Nephron progenitor cell (in vitro differentiated cells): ENCODE measurements around the gene GJA4.
"Not testable (repeated sequence)": the region's sequence is repeated elsewhere in the genome, so short reads cannot be mapped to it uniquely, and the experiment has no call there.

Experiments used
- DNase-seq: peaks from one replicate; pipeline ENCODE4 v3.0.0; 2021
- H3K27ac Mint-ChIP-seq: 2 replicates; pipeline ENCODE4 v1.8.0; 2021; ENCODE audit warnings: mild to moderate bottlenecking, moderate library complexity, mixed read lengths
- H3K27me3 Mint-ChIP-seq: 2 replicates; pipeline ENCODE4 v1.8.0; 2021; ENCODE audit warnings: mild to moderate bottlenecking, low read depth, mixed read lengths; ENCODE audit not compliant: poor library complexity
- H3K36me3 Mint-ChIP-seq: 2 replicates; pipeline ENCODE4 v1.8.0; 2021; ENCODE audit warnings: low read depth, mixed read lengths
- H3K4me1 Mint-ChIP-seq: 2 replicates; pipeline ENCODE4 v1.8.0; 2021; ENCODE audit warnings: mixed read lengths
- H3K4me3 Mint-ChIP-seq: 2 replicates; pipeline ENCODE4 v1.8.0; 2021; ENCODE audit warnings: mild to moderate bottlenecking, moderate library complexity, mixed read lengths
- H3K9me3 Mint-ChIP-seq: 2 replicates; pipeline ENCODE4 v1.8.0; 2021; ENCODE audit warnings: mild to moderate bottlenecking, moderate library complexity, mixed read lengths
- TF ChIP-seq, protein P1 (sequence below): fragments of 200-600 bp; sonication (generic); IDR thresholded peaks from 2 replicates; pipeline ENCODE4 v1.5.0; 2021; ENCODE audit warnings: antibody characterized with exemption

Gene GJA4

DNA sequence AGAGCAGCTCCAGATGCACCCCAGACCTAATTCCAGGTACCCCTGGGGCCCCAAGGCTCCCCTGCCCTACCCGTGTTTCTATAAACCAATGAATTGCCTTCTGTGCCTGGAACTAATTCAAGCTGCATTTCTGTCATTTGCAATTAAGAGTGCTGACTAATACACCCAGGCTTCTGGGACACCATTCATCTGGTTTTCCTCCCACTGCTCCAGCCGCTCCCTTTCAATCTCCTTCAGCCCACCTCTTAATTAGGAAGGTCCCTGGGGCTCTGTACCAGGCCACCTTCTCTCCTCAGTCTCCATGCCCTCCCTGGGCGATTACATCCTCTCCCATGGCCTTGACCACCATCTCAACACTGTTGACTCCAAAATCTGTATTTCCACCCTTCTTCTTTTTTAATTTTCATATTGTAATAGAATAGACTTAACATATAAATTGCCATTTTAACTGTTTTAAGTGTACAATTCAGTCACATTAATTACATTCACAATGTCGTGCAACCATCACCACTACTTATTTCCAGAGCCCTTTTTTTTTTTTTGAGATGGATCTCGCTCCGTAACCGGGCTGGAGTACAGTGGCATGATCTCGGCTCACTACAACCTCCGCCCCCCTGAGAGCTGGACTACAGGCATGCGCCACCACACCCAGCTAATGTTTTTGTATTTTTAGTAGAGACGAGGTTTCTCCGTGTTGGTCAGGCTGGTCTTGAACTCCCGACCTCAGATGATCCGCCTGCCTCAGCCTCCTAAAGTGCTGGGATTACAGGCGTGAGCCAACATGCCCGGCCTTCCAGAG, 21.0 kb upstream of the GJA4 start:
- H3K4me1 Mint-ChIP-seq = no peaks in the 10 kb centered on the region
- no peak for DNase-seq
- no peak overlapping the region for H3K27ac Mint-ChIP-seq
- no peaks in the 10 kb centered on the region for H3K9me3 Mint-ChIP-seq
- H3K36me3 Mint-ChIP-seq = no peaks in the 10 kb centered on the region
- no peak overlapping the region for H3K4me3 Mint-ChIP-seq
- TF ChIP-seq, protein P1, sequence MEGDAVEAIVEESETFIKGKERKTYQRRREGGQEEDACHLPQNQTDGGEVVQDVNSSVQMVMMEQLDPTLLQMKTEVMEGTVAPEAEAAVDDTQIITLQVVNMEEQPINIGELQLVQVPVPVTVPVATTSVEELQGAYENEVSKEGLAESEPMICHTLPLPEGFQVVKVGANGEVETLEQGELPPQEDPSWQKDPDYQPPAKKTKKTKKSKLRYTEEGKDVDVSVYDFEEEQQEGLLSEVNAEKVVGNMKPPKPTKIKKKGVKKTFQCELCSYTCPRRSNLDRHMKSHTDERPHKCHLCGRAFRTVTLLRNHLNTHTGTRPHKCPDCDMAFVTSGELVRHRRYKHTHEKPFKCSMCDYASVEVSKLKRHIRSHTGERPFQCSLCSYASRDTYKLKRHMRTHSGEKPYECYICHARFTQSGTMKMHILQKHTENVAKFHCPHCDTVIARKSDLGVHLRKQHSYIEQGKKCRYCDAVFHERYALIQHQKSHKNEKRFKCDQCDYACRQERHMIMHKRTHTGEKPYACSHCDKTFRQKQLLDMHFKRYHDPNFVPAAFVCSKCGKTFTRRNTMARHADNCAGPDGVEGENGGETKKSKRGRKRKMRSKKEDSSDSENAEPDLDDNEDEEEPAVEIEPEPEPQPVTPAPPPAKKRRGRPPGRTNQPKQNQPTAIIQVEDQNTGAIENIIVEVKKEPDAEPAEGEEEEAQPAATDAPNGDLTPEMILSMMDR = no peak
- peaks cover 3% of the 10 kb centered on the region for H3K27me3 Mint-ChIP-seq

DNA sequence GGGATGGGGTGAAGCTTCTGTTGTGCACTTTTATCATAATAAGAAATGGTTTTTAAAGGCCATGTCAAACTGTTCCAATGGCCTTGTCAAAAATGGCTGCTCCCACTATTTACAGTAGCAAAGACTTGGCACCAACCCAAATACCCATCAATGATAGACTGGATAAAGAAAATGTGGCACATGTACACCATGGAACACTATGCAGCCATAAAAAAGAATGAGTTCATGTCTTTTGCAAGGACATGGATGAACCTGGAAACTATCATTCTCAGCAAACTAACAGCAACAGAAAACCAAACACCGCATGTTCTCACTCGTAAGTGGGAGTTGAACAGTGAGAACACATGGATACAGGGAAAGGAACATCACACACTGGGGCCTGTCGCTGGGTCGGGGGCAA, 19.7 kb upstream of the GJA4 start:
- not testable (repeated sequence) for H3K36me3 Mint-ChIP-seq, H3K4me1 Mint-ChIP-seq, H3K4me3 Mint-ChIP-seq, H3K27ac Mint-ChIP-seq, DNase-seq, H3K9me3 Mint-ChIP-seq, H3K27me3 Mint-ChIP-seq

DNA sequence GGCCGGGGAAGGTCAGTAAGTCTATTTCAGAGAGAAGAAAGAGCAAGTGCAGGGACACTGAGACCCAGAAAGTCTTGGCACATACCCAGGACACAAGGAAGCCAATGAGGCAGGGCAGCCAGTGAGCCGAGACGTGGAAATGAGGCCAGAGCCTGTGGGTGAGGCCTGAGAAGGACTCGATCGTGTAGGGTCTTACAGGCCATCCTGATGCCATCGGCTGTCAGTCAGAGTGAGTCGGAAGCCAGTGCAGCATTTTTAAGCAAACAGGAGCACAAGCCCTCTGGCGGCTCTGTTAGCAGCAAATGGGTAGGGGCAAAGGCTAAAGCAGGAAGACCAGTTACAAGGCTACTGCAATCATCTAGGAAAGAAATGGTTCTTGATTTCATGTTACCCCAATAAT, 17.8 kb upstream of the GJA4 start:
- TF ChIP-seq, protein P1 = no peak
- DNase-seq = no peak
- Mint-ChIP-seq H3K27ac (no peak overlapping the region), H3K4me1 (no peaks in the 10 kb centered on the region), H3K36me3 (no peaks in the 10 kb centered on the region), H3K9me3 (no peaks in the 10 kb centered on the region), H3K4me3 (no peak overlapping the region), H3K27me3 (peaks cover 24% of the 10 kb centered on the region)

DNA sequence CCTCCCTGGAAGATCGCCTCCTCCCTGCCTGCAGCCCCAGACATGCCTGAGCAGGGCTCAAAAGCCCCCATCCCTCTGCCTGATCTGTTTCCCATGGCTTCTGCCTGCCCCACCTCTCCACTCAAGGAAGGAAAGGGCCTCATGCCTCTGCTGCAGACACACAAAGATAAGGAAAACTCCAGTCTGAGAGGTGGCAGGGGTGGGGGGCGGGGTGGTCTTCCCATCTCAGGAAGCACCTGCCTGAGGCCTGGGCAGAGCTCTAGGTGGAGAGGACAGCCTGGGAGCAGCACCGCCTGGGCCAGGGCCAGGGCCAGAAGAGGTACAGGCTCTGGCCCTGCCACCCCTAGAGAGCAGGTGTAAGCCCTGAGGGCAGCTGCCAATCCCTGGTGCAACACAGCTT, 15.9 kb upstream of the GJA4 start:
- Mint-ChIP-seq H3K4me3 (no peak overlapping the region), H3K27ac (no peak overlapping the region), H3K27me3 (peaks cover 42% of the 10 kb centered on the region), H3K9me3 (no peaks in the 10 kb centered on the region), H3K4me1 (no peaks in the 10 kb centered on the region), H3K36me3 (no peaks in the 10 kb centered on the region)
- TF ChIP-seq, protein P1 = no peak
- DNase-seq = no peak

DNA sequence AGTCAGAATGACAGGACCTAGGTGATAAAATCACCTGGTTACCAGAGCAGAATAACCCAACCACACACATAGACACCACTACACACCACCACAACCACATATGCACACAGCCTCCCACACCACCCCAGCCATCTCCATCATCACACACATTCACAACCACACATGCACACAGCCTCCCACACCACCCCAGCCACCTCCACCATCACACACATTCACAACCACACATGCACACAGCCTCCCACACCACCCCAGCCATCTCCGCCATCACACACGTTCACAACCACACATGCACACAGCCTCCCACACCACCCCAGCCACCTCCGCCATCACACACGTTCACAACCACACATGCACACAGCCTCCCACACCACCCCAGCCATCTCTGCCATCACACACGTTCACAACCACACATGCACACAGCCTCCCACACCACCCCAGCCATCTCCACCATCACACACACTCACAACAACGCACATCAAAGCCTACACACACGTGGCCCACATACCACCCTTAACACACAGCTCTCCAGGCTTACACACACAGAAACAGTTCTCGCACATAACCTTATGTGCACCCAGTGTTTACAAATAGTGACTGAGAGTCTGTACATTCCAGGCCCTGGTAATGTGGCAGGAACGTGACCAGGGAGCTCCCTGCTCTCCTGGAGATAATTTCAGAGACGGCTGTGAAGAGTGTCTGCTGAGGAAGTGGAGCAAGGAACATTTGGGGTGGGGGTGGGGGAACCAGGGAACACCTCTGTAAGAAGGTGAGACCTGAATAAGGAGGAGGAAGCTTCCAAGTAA, 15.1 kb upstream of the GJA4 start:
- no peaks in the 10 kb centered on the region for H3K4me1 Mint-ChIP-seq
- H3K36me3 Mint-ChIP-seq = no peaks in the 10 kb centered on the region
- peaks cover 50% of the 10 kb centered on the region for H3K27me3 Mint-ChIP-seq
- no peak overlapping the region for H3K4me3 Mint-ChIP-seq
- no peaks in the 10 kb centered on the region for H3K9me3 Mint-ChIP-seq
- H3K27ac Mint-ChIP-seq = no peak overlapping the region
- TF ChIP-seq, protein P1 = no peak
- DNase-seq = no peak

DNA sequence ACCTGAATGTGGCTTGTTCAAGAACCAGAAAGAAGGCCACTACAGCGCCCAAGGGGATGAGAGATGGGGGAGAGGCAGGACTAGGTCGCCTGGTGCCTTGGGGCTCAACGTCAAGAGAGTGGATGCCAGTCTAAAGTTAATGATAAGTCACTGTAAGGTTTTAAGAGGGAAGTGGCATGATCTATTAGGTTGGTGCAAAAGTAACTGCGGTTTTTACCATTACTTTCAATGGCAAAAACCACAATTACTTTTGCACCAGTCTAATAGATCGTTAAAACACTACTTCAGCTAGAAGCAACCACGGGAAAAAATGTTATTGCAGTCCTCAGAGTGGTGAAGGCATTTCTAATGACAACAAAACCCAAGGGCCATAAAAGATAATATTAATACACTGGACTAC, 14.4 kb upstream of the GJA4 start:
- TF ChIP-seq, protein P1 = no peak
- Mint-ChIP-seq H3K27me3 (peaks cover 57% of the 10 kb centered on the region), H3K9me3 (no peaks in the 10 kb centered on the region), H3K4me1 (no peaks in the 10 kb centered on the region), H3K4me3 (no peak overlapping the region), H3K27ac (no peak overlapping the region), H3K36me3 (no peaks in the 10 kb centered on the region)
- DNase-seq = no peak
